Mesendoderm (in vitro differentiated cells): ENCODE measurements around the gene CALML6.

ENCODE experiments used
- DNase-seq: peaks from one replicate; pipeline ENCODE4 v3.0.0; 2013
- H2AK5ac ChIP-seq: 2 replicates; pipeline ENCODE4 v1.6.1; 2013; ENCODE audit warnings: low read length, inconsistent platforms
- H2BK120ac ChIP-seq: 2 replicates; pipeline ENCODE4 v1.6.1; 2013; ENCODE audit warnings: low read depth, mild to moderate bottlenecking, low read length, moderate library complexity, mixed read lengths
- H2BK15ac ChIP-seq: replicated peaks from 2 replicates; pipeline ENCODE4 v1.6.1; 2013; ENCODE audit warnings: low read depth, mild to moderate bottlenecking, moderate library complexity
- H2BK5ac ChIP-seq: 2 replicates; pipeline ENCODE4 v1.6.1; 2013; ENCODE audit warnings: low read length, inconsistent platforms
- H3K18ac ChIP-seq: 2 replicates; pipeline ENCODE4 v1.6.1; 2013; ENCODE audit warnings: mild to moderate bottlenecking, low read length, mixed read lengths
- H3K23ac ChIP-seq: one replicate; pipeline ENCODE4 v1.6.1; 2013; ENCODE audit warnings: low read length
- H3K27ac ChIP-seq: 2 replicates; pipeline ENCODE4 v1.5.1; 2013; ENCODE audit warnings: low read depth, mild to moderate bottlenecking, inconsistent platforms, low read length, moderate library complexity
- H3K27me3 ChIP-seq: 2 replicates; pipeline ENCODE4 v1.6.1; 2013; ENCODE audit warnings: low read length, control low read depth, mild to moderate bottlenecking, inconsistent platforms; ENCODE audit not compliant: insufficient read depth, poor library complexity
- H3K36me3 ChIP-seq: 2 replicates; pipeline ENCODE4 v1.6.1; 2013; ENCODE audit warnings: low read length, inconsistent platforms; ENCODE audit not compliant: control insufficient read depth, insufficient read depth
- H3K4ac ChIP-seq: one replicate; pipeline ENCODE4 v1.6.1; 2013; ENCODE audit warnings: low read depth, mild to moderate bottlenecking, low read length, moderate library complexity
- H3K4me1 ChIP-seq: 2 replicates; pipeline ENCODE4 v1.6.1; 2013; ENCODE audit warnings: low read depth, low read length, inconsistent platforms; ENCODE audit not compliant: control insufficient read depth
- H3K4me2 ChIP-seq: 2 replicates; pipeline ENCODE4 v1.6.1; 2013; ENCODE audit warnings: low read length
- H3K4me3 ChIP-seq: 2 replicates; pipeline ENCODE4 v1.5.1; 2013; ENCODE audit warnings: mild to moderate bottlenecking, low read length
- H3K56ac ChIP-seq: one replicate; pipeline ENCODE4 v1.6.1; 2013; ENCODE audit warnings: low read length
- H3K79me1 ChIP-seq: 2 replicates; pipeline ENCODE4 v1.6.1; 2013; ENCODE audit warnings: low read length, inconsistent platforms
- H3K79me2 ChIP-seq: 2 replicates; pipeline ENCODE4 v1.6.1; 2013; ENCODE audit warnings: mild to moderate bottlenecking, low read length; ENCODE audit not compliant: control insufficient read depth, insufficient read depth
- H3K9ac ChIP-seq: 2 replicates; pipeline ENCODE4 v1.6.1; 2013; ENCODE audit warnings: low read length, inconsistent platforms
- H4K5ac ChIP-seq: one replicate; pipeline ENCODE4 v1.6.1; 2013; ENCODE audit warnings: low read length
- H4K8ac ChIP-seq: one replicate; pipeline ENCODE4 v1.6.1; 2013; ENCODE audit warnings: low read depth, mild to moderate bottlenecking, control low read depth, low read length, moderate library complexity
- WGBS: extraction: QIAGEN DNeasy Blood & Tissue Kit; methylation state at CpG from one replicate; pipeline ENCODE4 v1.1.7; 2013; ENCODE audit warnings: low lambda C conversion rate, missing lambda C conversion rate; ENCODE audit not compliant: insufficient coverage; ENCODE audit errors: extremely low coverage; 5-methylcytosine and 5-hydroxymethylcytosine counted together

CALML6 gene

DNA sequence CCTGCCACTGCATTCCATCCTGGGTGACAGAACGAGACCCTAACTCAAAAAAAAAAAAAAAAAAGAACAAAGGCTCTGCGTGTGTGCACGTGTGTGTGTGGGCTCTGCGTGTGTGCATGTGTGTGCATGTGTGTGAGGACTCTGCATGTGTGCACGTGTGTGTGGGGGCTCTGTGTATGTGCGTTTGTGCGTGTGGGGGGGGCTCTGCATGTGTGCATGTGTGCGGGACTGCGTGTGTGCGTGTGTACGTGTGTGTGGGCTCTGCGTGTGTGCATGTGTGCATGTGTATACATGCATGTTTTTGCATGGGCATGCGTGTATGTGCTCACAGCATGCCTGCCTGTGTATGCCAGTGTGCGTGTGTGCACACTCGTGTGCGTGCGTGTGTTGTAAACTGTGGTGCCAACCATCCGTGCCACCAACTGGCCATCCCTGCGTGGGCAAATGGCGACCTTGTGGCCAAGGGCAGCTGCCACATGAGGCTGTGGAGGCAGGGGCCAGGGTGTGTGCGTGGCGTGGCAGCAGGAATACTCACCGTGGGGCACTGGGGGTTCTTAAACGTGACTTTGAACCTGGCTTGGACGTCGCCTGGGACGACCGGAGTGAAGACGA lies 30.8 kb downstream of the CALML6 start:
- H3K36me3 ChIP-seq, result no peaks in the 10 kb centered on the region
- H3K4ac ChIP-seq, result no peak overlapping the region
- no peaks in the 10 kb centered on the region for H3K4me1 ChIP-seq
- DNase-seq, result no peak
- no peak overlapping the region for H2BK120ac ChIP-seq
- H3K4me2 ChIP-seq, result no peak overlapping the region
- no peak overlapping the region for H3K27ac ChIP-seq
- H3K56ac ChIP-seq, result no peak overlapping the region
- no peak overlapping the region for H2BK15ac ChIP-seq
- H3K79me2 ChIP-seq, result no peaks in the 10 kb centered on the region
- no peak overlapping the region for H2AK5ac ChIP-seq
- H3K27me3 ChIP-seq, result no peaks in the 10 kb centered on the region
- no peak overlapping the region for H4K5ac ChIP-seq
- H3K9ac ChIP-seq, result no peak overlapping the region
- no peak overlapping the region for H3K18ac ChIP-seq
- no peak overlapping the region for H2BK5ac ChIP-seq
- H3K23ac ChIP-seq, result no peak overlapping the region
- H4K8ac ChIP-seq, result no peak overlapping the region
- WGBS, result no CpG with 5 or more reads among the region's 29 CpGs
- H3K79me1 ChIP-seq, result no peaks in the 10 kb centered on the region
- no peak overlapping the region for H3K4me3 ChIP-seq

GRCh38 chr1:1946540-1946939 lies 31.5 kb downstream of the CALML6 start:
- Histone ChIP-seq H3K9ac (no peak overlapping the region), H2BK120ac (no peak overlapping the region), H2BK5ac (no peak overlapping the region), H4K8ac (no peak overlapping the region), H3K27ac (no peak overlapping the region), H4K5ac (no peak overlapping the region), H3K18ac (no peak overlapping the region), H3K4me1 (no peaks in the 10 kb centered on the region), H3K79me2 (no peaks in the 10 kb centered on the region), H3K56ac (no peak overlapping the region), H2AK5ac (no peak overlapping the region), H3K79me1 (no peaks in the 10 kb centered on the region), H3K4me2 (no peak overlapping the region), H3K4me3 (no peak overlapping the region), H3K36me3 (no peaks in the 10 kb centered on the region), H3K23ac (no peak overlapping the region), H2BK15ac (no peak overlapping the region), H3K27me3 (no peaks in the 10 kb centered on the region), H3K4ac (no peak overlapping the region)
- no peak for DNase-seq
- WGBS, result no CpG with 5 or more reads among the region's 11 CpGs

- no peak overlapping the region for H3K23ac ChIP-seq
- no peak overlapping the region for H2BK5ac ChIP-seq
- no peak overlapping the region for H4K5ac ChIP-seq
- DNase-seq, result no peak
- H4K8ac ChIP-seq, result no peak overlapping the region
- no peak overlapping the region for H2BK120ac ChIP-seq
- no peaks in the 10 kb centered on the region for H3K36me3 ChIP-seq
- no peak overlapping the region for H3K9ac ChIP-seq
- no peaks in the 10 kb centered on the region for H3K27me3 ChIP-seq
- no CpG with 5 or more reads among the region's 14 CpGs for WGBS
- no peaks in the 10 kb centered on the region for H3K4me1 ChIP-seq
- no peak overlapping the region for H2BK15ac ChIP-seq
- H2AK5ac ChIP-seq, result no peak overlapping the region
- H3K56ac ChIP-seq, result no peak overlapping the region
- no peaks in the 10 kb centered on the region for H3K79me1 ChIP-seq
- no peaks in the 10 kb centered on the region for H3K79me2 ChIP-seq
- no peak overlapping the region for H3K4me3 ChIP-seq
- H3K27ac ChIP-seq, result no peak overlapping the region
- no peak overlapping the region for H3K4me2 ChIP-seq
- H3K4ac ChIP-seq, result no peak overlapping the region
- no peak overlapping the region for H3K18ac ChIP-seq
These were observed 32.4 kb downstream of the CALML6 start for GRCh38 chr1:1947493-1947892.

- no CpG with 5 or more reads among the region's 1 CpG for WGBS
- Histone ChIP-seq H2AK5ac (no peak overlapping the region), H3K27me3 (no peaks in the 10 kb centered on the region), H3K79me2 (no peaks in the 10 kb centered on the region), H3K36me3 (no peaks in the 10 kb centered on the region), H3K56ac (no peak overlapping the region), H3K79me1 (no peaks in the 10 kb centered on the region), H4K5ac (no peak overlapping the region), H3K4me2 (no peak overlapping the region), H3K18ac (no peak overlapping the region), H2BK120ac (no peak overlapping the region), H2BK5ac (no peak overlapping the region), H3K4me3 (no peak overlapping the region), H4K8ac (no peak overlapping the region), H3K23ac (no peak overlapping the region), H3K9ac (no peak overlapping the region), H3K27ac (no peak overlapping the region), H2BK15ac (no peak overlapping the region), H3K4me1 (no peaks in the 10 kb centered on the region), H3K4ac (no peak overlapping the region)
- no peak for DNase-seq
These were observed 33.7 kb downstream of the CALML6 start for GRCh38 chr1:1948783-1949182.

DNA sequence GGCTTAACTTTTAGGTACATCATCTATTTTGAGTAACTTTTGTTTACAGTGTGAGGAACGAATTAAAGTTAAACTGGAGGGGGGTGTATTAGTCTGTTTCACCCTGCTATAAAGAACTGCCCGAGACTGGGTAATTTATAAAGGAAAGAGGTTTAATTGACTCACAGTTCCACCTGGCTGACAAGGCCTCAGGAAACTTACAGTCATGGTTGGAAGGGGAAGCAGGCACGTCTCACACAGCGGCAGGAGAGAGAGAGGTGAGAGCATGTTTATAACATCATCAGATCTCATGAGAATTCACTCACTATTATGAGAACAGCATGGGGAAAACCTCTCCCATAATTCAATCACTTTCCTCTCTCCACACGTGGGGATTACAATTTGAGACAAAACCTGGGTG lies 35.9 kb downstream of the CALML6 start:
- H3K18ac ChIP-seq, result no peak overlapping the region
- no peak overlapping the region for H4K8ac ChIP-seq
- H3K4me1 ChIP-seq, result no peaks in the 10 kb centered on the region
- no peaks in the 10 kb centered on the region for H3K79me1 ChIP-seq
- no peaks in the 10 kb centered on the region for H3K27me3 ChIP-seq
- H3K9ac ChIP-seq, result no peak overlapping the region
- H3K79me2 ChIP-seq, result no peaks in the 10 kb centered on the region
- H2AK5ac ChIP-seq, result no peak overlapping the region
- no peak overlapping the region for H3K4me3 ChIP-seq
- H3K36me3 ChIP-seq, result no peaks in the 10 kb centered on the region
- H2BK120ac ChIP-seq, result no peak overlapping the region
- no CpG with 5 or more reads among the region's 5 CpGs for WGBS
- no peak overlapping the region for H3K23ac ChIP-seq
- no peak overlapping the region for H2BK5ac ChIP-seq
- no peak overlapping the region for H4K5ac ChIP-seq
- no peak overlapping the region for H3K4me2 ChIP-seq
- no peak overlapping the region for H3K27ac ChIP-seq
- no peak for DNase-seq
- no peak overlapping the region for H2BK15ac ChIP-seq
- no peak overlapping the region for H3K56ac ChIP-seq
- no peak overlapping the region for H3K4ac ChIP-seq

- Histone ChIP-seq H2BK5ac (no peak overlapping the region), H2BK120ac (no peak overlapping the region), H4K5ac (no peak overlapping the region), H3K23ac (no peak overlapping the region), H3K9ac (no peak overlapping the region), H4K8ac (no peak overlapping the region), H2BK15ac (no peak overlapping the region), H3K4ac (no peak overlapping the region), H3K4me3 (no peak overlapping the region), H3K36me3 (no peaks in the 10 kb centered on the region), H3K18ac (no peak overlapping the region), H3K79me1 (no peaks in the 10 kb centered on the region), H3K27ac (no peak overlapping the region), H3K56ac (no peak overlapping the region), H3K79me2 (no peaks in the 10 kb centered on the region), H3K4me2 (no peak overlapping the region), H3K4me1 (no peaks in the 10 kb centered on the region), H2AK5ac (no peak overlapping the region), H3K27me3 (no peaks in the 10 kb centered on the region)
- DNase-seq, result no peak
- WGBS, result no CpG with 5 or more reads among the region's 9 CpGs
These were observed 39.0 kb downstream of the CALML6 start for GRCh38 chr1:1954015-1954414.
